ENCODE data around the gene HIF3A.

DNA sequence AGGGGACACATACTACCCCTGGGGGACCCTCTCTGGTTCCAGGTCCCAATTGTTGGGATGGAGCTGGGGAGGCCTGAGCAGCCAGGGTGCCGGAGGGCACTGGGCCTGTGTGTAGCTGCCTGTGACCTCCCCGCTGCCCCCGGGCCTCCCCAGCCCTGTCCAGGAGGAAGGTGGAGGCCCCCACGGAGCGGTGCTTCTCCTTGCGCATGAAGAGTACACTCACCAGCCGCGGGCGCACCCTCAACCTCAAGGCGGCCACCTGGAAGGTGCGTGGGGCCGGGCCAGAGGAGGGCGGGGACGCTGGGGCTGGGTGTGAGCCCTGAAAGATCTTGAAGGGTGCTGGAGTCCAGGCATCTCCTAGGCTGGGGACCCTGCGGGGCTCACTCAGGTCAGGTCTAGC is 11.7 kb downstream of the HIF3A start:
- no peak for TF ChIP-seq CTCF (IDR thresholded peaks at IDR 0.05)
- no peak for TF ChIP-seq POLR2A (IDR thresholded peaks at IDR 0.05)

Measured in thyroid gland (tissue), 4 donors.